ENCODE measurements around the gene MED13L. TPM values are rescaled to one million over a fixed set of nuclear protein-coding genes. Genes with fewer than 3 reads are reported as not detected.

MED13L gene
- polyA plus RNA-seq, 1 of the 3 experiments (the other 2 are of a cell fraction) = 17.1 TPM

GRCh38 chr12:116199160-116199706 lies 78.3 kb downstream of the MED13L start:
- no peaks in the 10 kb centered on the region for H3K27me3 ChIP-seq (ENCODE audit: insufficient read depth)
- no peaks in the 10 kb centered on the region for H3K9me3 ChIP-seq
- no peak overlapping the region for H3K9ac ChIP-seq
- no peak overlapping the region for H3K4me3 ChIP-seq (ENCODE audit: low read depth in 2 of 2, low read length in 1 of 2)
- peaks cover 100% of the 10 kb centered on the region for H3K79me2 ChIP-seq (ENCODE audit: insufficient read depth)
- TF ChIP-seq ELF1 (IDR thresholded peaks at IDR 0.05) = no peak
- TF ChIP-seq TEAD4 (IDR thresholded peaks at IDR 0.05; ENCODE audit: borderline replicate concordance, insufficient read depth) = no peak
- TF ChIP-seq, protein P1, sequence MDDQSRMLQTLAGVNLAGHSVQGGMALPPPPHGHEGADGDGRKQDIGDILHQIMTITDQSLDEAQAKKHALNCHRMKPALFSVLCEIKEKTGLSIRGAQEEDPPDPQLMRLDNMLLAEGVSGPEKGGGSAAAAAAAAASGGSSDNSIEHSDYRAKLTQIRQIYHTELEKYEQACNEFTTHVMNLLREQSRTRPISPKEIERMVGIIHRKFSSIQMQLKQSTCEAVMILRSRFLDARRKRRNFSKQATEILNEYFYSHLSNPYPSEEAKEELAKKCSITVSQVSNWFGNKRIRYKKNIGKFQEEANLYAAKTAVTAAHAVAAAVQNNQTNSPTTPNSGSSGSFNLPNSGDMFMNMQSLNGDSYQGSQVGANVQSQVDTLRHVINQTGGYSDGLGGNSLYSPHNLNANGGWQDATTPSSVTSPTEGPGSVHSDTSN (IDR thresholded peaks at IDR 0.05) = no peak
- no peak for TF ChIP-seq SIN3A (IDR thresholded peaks at IDR 0.05; ENCODE audit: borderline replicate concordance, low read depth, low read length)
- TF ChIP-seq, protein P2, sequence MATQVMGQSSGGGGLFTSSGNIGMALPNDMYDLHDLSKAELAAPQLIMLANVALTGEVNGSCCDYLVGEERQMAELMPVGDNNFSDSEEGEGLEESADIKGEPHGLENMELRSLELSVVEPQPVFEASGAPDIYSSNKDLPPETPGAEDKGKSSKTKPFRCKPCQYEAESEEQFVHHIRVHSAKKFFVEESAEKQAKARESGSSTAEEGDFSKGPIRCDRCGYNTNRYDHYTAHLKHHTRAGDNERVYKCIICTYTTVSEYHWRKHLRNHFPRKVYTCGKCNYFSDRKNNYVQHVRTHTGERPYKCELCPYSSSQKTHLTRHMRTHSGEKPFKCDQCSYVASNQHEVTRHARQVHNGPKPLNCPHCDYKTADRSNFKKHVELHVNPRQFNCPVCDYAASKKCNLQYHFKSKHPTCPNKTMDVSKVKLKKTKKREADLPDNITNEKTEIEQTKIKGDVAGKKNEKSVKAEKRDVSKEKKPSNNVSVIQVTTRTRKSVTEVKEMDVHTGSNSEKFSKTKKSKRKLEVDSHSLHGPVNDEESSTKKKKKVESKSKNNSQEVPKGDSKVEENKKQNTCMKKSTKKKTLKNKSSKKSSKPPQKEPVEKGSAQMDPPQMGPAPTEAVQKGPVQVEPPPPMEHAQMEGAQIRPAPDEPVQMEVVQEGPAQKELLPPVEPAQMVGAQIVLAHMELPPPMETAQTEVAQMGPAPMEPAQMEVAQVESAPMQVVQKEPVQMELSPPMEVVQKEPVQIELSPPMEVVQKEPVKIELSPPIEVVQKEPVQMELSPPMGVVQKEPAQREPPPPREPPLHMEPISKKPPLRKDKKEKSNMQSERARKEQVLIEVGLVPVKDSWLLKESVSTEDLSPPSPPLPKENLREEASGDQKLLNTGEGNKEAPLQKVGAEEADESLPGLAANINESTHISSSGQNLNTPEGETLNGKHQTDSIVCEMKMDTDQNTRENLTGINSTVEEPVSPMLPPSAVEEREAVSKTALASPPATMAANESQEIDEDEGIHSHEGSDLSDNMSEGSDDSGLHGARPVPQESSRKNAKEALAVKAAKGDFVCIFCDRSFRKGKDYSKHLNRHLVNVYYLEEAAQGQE (IDR thresholded peaks at IDR 0.05; ENCODE audit: low read depth, low read length) = no peak
- no peak for TF ChIP-seq RAD21 (IDR thresholded peaks at IDR 0.05; ENCODE audit: low read length)
- TF ChIP-seq, protein P3, sequence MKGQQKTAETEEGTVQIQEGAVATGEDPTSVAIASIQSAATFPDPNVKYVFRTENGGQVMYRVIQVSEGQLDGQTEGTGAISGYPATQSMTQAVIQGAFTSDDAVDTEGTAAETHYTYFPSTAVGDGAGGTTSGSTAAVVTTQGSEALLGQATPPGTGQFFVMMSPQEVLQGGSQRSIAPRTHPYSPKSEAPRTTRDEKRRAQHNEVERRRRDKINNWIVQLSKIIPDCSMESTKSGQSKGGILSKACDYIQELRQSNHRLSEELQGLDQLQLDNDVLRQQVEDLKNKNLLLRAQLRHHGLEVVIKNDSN (IDR thresholded peaks at IDR 0.05; ENCODE audit: borderline replicate concordance, low read depth) = no peak
- no peak for TF ChIP-seq SMC3 (IDR thresholded peaks at IDR 0.05; ENCODE audit: low read depth, low read length)
- no peak for TF ChIP-seq GATA2 (CRISPR knock-in tag; IDR thresholded peaks at IDR 0.05)
- no peak for TF ChIP-seq RXRA (IDR thresholded peaks at IDR 0.05; ENCODE audit: borderline replicate concordance, low read depth)
- TF ChIP-seq, protein P4, sequence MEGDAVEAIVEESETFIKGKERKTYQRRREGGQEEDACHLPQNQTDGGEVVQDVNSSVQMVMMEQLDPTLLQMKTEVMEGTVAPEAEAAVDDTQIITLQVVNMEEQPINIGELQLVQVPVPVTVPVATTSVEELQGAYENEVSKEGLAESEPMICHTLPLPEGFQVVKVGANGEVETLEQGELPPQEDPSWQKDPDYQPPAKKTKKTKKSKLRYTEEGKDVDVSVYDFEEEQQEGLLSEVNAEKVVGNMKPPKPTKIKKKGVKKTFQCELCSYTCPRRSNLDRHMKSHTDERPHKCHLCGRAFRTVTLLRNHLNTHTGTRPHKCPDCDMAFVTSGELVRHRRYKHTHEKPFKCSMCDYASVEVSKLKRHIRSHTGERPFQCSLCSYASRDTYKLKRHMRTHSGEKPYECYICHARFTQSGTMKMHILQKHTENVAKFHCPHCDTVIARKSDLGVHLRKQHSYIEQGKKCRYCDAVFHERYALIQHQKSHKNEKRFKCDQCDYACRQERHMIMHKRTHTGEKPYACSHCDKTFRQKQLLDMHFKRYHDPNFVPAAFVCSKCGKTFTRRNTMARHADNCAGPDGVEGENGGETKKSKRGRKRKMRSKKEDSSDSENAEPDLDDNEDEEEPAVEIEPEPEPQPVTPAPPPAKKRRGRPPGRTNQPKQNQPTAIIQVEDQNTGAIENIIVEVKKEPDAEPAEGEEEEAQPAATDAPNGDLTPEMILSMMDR (IDR thresholded peaks at IDR 0.05) = no peak
- no peak for TF ChIP-seq RCOR1 (IDR thresholded peaks at IDR 0.05; ENCODE audit: low read length)
- TF ChIP-seq, protein P5, sequence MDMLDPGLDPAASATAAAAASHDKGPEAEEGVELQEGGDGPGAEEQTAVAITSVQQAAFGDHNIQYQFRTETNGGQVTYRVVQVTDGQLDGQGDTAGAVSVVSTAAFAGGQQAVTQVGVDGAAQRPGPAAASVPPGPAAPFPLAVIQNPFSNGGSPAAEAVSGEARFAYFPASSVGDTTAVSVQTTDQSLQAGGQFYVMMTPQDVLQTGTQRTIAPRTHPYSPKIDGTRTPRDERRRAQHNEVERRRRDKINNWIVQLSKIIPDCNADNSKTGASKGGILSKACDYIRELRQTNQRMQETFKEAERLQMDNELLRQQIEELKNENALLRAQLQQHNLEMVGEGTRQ (IDR thresholded peaks at IDR 0.05; ENCODE audit: borderline replicate concordance, low read depth, low read length) = no peak
- TF ChIP-seq, protein P6, sequence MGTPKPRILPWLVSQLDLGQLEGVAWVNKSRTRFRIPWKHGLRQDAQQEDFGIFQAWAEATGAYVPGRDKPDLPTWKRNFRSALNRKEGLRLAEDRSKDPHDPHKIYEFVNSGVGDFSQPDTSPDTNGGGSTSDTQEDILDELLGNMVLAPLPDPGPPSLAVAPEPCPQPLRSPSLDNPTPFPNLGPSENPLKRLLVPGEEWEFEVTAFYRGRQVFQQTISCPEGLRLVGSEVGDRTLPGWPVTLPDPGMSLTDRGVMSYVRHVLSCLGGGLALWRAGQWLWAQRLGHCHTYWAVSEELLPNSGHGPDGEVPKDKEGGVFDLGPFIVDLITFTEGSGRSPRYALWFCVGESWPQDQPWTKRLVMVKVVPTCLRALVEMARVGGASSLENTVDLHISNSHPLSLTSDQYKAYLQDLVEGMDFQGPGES (IDR thresholded peaks at IDR 0.05; ENCODE audit: low read depth, low read length) = no peak
- peaks cover 100% of the 10 kb centered on the region for H4K20me1 ChIP-seq (ENCODE audit: insufficient read depth)
- H3K9me2 ChIP-seq = no peaks in the 10 kb centered on the region
- no peak for DNase-seq
- ChIA-PET POLR2A (no interaction called here), CTCF (interaction anchor here (1.4 kb wide), 1 partner anchor 16 kb away, joined by 3 read pairs; no protein-coding TSS in a partner anchor)
- no peak overlapping the region for H2AFZ ChIP-seq (ENCODE audit: low read depth)
- H3K4me2 ChIP-seq = no peak overlapping the region
- peaks cover 22% of the 10 kb centered on the region for H3F3A ChIP-seq (replicated peaks; ENCODE audit: insufficient read depth)
- H3K27ac ChIP-seq (ENCODE audit: low read depth in 2 of 2, low read length in 1 of 2) = no peak overlapping the region
- 97% methylated on average over 1 of the region's 1 CpG for WGBS (ENCODE audit: low lambda C conversion rate)
- peaks cover 0 to 11% of the 10 kb centered on the region in 2 experiments for H3K36me3 ChIP-seq (replicated peaks in 1 of 2; ENCODE audit: control insufficient read depth in 1 of 2, insufficient read depth in 2 of 2, low read length in 1 of 2)
- H3K4me1 ChIP-seq (ENCODE audit: control insufficient read depth in 1 of 2, insufficient read depth in 2 of 2, low read depth in 1 of 2, low read length in 1 of 2) = peaks cover 8 to 52% of the 10 kb centered on the region in 2 experiments

Data from SK-N-SH (cell line).